C1 segment of cervical spinal cord (tissue), 14 donors: ENCODE data around the gene CARS1.

Experiments
- DNase-seq, 14 donors: peaks; one replicate each; lab custom pipeline; 2025; lab: John Stamatoyannopoulos, UW

CARS1 gene

GRCh38 chr11:3010521-3011275 lies 46.5 kb downstream of the CARS1 start:
- DNase-seq, result no peak

GRCh38 chr11:3010004-3010403 lies 47.2 kb downstream of the CARS1 start:
- DNase-seq, result no peak

- peak in 1 of 14 donors; percentile 32 for DNase-seq
Measured at GRCh38 chr11:3009481-3009880, 47.7 kb downstream of the CARS1 start.

- no peak for DNase-seq
Measured at GRCh38 chr11:3008746-3009336, 48.4 kb downstream of the CARS1 start.

GRCh38 chr11:3007404-3008010 lies 49.7 kb downstream of the CARS1 start:
- DNase-seq, result no peak

GRCh38 chr11:3006505-3007260 lies 50.5 kb downstream of the CARS1 start:
- no peak for DNase-seq

- no peak for DNase-seq
Measured at GRCh38 chr11:3004481-3004880, 52.7 kb downstream of the CARS1 start.

GRCh38 chr11:3003396-3004231 lies 53.6 kb downstream of the CARS1 start:
- DNase-seq, result no peak

- DNase-seq, result no peak
Measured at GRCh38 chr11:3002871-3003270, 54.4 kb downstream of the CARS1 start.

GRCh38 chr11:3002351-3002861 lies 54.8 kb downstream of the CARS1 start:
- DNase-seq, result no peak

GRCh38 chr11:3001496-3001895 lies 55.7 kb downstream of the CARS1 start:
- DNase-seq, result peak in 7 of 14 donors; percentile 39 to 78 (median 59)

GRCh38 chr11:3000032-3000961 lies 56.9 kb downstream of the CARS1 start:
- DNase-seq, result peak in 13 of 14 donors; percentile 63 to 96 (median 90)

- DNase-seq, result no peak
Measured at GRCh38 chr11:2999464-2999998, 57.7 kb downstream of the CARS1 start.

- no peak for DNase-seq
Measured at GRCh38 chr11:2998073-2998850, 59.0 kb downstream of the CARS1 start.

GRCh38 chr11:2997406-2997805 lies 59.8 kb downstream of the CARS1 start:
- no peak for DNase-seq

- no peak for DNase-seq
Measured at GRCh38 chr11:2996976-2997375, 60.2 kb downstream of the CARS1 start.

- DNase-seq, result no peak
Measured at GRCh38 chr11:2995893-2996554, 61.2 kb downstream of the CARS1 start.

GRCh38 chr11:2995031-2995561 lies 62.1 kb downstream of the CARS1 start:
- no peak for DNase-seq
